IPS DF 4.7 (cell line): ENCODE data around the gene CPNE6.

ENCODE experiments used
- DNase-seq: peaks from one replicate; pipeline ENCODE4 v3.0.0-alpha.2; 2013; ENCODE audit warnings: low spot score; ENCODE audit errors: extremely low read depth

Gene CPNE6

GRCh38 chr14:24069411-24069735 is 2.0 kb upstream of the CPNE6 start:
- DNase-seq, result no peak

GRCh38 chr14:24070285-24071143 is 848 bp upstream of the CPNE6 start:
- no peak for DNase-seq

DNA sequence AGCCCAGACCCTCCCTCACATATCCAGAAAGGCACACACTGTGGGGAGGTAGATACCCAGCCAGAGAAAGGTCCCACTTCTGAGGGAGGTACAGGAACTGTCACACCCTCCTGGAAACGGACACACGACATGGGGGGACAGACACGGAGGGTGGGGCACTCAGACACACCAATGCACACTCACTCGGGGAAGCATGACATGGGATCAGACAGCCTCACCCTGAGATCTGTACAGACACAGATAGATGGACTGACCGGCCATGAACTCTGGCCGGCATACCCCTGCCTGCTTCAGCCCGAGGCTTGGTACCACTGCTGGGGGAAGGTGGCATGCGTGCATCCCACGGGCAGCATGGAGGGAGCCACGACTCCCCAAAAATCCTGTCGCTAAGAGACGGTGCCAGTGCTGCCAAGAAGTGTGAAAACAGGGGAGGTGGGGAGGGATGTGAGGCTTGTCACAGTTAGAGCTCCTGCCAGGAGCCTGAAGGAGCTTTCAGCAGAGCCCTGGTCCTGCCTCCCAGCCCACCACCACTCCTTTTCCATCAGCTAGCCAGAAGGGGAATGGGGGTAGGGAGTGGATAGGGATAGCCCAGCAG is 571 bp downstream of the CPNE6 start:
- DNase-seq, result no peak

DNA sequence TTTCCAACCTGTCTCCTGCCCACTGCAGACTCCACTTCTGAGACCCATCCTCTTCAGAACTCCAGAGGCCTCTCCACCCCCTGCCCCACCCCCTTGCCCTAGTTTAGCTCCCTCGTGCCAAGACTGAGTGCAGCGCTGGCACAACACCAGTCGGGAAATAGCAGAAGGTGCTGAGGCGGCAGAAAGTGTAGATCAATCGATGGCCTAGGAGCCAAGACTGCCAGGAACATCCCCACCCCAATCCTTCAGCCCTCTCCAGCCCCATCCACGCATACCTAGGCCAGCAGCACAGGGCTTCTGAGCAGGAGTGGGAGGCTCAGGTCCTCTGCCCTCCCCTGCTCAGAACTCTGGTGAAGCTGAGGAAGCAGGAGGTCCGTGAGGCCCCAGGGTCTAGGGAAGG is 1.1 kb downstream of the CPNE6 start:
- no peak for DNase-seq

DNA sequence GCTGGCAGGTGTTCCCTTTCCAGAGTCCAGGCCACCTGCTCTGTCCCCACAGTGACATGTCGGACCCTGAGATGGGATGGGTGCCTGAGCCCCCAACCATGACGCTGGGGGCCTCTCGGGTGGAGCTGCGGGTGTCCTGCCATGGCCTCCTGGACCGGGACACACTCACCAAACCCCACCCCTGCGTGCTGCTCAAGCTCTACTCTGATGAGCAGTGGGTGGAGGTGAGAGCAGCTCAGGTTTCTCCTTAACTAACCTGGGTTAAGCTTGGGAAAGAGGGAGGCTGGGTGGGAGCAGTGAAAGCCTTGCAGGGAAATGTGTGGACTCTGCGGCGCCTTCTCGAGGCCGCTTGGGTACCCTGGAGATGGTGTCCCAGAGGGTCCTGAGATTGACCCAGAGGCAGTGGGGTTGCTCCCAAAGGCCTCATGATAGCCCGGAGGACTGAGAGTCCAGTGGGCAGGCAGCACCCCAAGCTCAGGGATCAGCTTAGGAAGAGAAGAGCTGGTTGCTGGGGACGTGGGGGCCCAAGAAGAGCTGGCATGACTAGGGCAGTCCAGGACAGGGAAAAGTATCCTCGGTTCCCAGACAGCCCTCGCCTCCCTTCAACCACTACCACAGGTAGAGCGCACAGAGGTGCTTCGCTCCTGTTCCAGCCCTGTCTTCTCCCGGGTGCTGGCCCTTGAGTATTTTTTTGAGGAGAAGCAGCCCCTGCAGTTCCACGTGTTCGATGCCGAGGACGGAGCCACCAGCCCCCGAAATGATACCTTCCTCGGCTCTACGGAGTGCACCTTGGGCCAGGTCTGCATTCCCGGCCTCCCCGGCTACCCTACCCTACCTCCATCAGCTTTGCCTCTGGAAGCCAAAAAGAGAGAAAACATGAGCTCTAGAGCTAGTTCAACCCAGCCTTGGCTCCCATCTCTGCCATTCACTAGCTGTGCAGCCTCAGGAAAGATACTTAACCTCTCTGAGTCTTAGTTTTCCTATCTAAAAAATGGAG is 1.8 kb downstream of the CPNE6 start:
- no peak for DNase-seq

DNA sequence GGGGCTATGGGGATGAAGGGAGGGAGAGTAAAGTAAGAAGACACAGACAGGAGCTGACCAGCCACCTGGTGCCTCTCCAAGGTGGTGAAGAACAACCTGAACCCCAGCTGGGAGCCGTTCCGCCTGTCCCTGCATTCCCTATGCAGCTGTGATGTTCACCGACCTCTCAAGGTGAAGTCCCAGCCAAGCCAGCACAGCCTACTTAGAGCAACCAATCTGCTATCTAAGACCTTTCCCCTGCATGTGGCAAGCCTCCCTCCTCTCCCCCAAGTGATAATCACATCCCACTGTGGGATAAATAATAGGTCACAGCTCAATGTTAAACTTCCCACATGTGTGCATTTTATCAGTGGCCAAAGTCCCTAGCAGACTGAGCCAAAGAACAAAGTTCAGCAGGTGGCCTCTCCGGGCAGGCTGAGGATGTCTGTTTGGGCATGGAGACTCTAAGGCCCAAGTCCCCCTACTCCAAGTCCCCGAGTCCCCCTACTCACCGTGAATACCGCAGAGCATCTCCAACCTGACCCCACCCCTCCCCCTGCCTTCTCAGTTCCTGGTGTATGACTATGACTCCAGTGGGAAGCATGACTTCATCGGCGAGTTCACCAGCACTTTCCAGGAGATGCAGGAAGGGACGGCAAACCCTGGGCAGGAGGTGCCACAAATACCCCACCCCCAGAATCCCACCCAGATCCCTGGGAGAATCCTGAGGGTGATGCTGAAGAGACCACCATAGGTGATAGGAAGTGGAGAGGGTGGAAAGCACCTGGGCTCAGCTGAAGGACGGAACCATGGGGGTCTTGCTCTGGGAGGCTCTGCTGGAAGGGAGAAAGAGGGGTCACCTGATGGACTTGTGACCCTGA is 3.5 kb downstream of the CPNE6 start:
- DNase-seq, result no peak

GRCh38 chr14:24075485-24076301 is 4.3 kb downstream of the CPNE6 start:
- no peak for DNase-seq

DNA sequence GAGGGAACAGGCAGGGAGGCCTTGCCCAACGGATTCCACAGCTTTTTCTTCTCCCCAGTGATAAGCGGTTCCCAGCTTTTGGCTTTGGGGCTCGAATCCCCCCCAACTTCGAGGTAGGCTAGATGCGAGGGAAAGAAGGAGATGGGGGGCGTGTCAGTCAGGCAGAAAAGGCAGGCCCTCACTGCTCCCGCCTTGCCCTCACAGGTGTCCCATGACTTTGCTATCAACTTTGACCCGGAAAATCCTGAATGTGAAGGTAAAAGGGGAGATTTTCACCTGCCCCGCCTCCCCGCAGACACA is 4.9 kb downstream of the CPNE6 start:
- no peak for DNase-seq

- DNase-seq, result no peak
Observed at GRCh38 chr14:24077086-24077485, 5.7 kb downstream of the CPNE6 start.

GRCh38 chr14:24078146-24078545 is 6.8 kb downstream of the CPNE6 start:
- no peak for DNase-seq

DNA sequence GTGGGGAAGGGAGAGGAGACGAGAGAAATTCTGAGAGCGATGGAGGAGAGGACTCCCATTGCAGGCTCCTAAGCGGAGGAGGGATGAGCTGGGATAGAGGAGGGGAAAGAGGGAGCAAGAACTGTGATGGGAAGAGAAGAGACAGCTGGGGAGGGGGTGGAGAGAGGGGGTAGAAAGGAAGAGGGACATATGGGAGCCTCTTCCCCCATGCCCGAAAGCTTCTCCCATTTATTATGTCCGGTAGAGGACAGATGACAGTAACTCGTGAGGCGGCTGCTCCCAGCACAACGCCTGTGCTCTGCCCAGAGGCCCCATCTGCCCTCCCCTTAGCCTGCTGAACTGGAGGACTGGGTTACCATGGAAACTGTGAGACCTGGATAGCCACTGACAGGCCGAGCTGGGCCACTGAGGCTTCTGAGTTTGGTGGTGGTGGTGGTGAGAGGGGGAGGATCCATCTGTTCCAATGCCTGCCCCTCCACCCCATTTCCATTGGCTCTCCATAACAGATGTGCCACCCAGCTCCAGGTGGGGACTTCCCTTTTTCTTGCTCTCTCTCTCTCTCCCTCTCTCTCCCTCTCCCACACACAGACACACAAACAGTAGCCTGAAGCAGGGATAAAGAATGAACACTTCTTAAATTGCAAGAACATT is 8.3 kb downstream of the CPNE6 start:
- DNase-seq, result no peak

DNA sequence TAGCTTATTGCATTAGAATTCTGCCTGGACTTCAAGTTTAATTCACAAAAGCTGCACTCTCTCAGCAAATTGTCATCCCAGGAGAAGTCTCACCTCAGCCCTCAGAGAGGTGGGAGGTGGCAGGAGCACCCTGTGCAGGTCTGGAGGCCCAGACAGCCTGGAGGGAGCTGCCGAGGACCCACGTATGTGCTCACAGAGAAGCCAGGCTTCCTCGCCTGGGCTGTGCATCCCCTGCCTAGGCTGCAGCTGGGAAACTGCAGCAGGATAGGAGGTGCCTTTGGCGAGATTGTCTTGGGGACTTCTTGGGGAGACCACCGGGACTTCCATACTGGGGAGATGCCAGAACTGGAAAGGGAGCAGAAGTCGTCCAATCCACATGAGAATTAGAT is 8.8 kb downstream of the CPNE6 start:
- no peak for DNase-seq

- DNase-seq, result no peak
Observed at GRCh38 chr14:24080888-24081738, 9.8 kb downstream of the CPNE6 start.

- DNase-seq, result no peak
Observed at GRCh38 chr14:24081739-24082211, 10.4 kb downstream of the CPNE6 start.

DNA sequence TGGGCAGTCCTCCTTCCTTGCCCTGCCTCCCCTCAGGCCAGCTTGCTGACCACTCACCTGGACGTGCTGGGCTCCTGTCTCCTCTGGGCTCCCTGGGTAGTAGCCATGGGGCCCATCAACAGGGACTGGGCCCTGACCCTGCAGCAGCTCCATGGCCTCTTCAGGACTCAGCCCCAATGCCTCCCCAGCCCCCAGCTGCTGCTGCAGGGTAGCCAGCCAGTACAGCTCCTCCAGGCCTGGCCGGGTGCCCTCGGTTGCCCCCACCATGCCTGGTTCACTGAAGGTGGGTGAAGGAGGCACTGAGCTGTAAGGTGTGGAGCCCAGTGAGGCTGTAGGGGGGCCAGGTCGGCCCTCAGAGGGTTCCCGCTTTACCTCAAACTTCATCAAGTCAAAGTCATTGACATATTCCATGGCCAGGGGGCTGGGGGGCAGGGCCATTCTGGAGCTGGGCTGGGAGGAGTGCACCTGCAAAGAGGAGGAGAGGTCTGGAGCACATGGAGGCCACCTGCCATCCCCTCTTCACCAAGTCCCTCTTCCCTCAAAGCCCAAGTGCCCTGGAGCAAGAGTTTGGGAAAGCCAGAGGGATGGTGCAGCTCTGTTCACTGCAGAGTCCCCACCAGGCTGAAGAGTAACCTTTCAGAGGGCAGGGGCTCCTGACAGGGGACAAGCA is 11.2 kb downstream of the CPNE6 start:
- DNase-seq, result no peak

DNA sequence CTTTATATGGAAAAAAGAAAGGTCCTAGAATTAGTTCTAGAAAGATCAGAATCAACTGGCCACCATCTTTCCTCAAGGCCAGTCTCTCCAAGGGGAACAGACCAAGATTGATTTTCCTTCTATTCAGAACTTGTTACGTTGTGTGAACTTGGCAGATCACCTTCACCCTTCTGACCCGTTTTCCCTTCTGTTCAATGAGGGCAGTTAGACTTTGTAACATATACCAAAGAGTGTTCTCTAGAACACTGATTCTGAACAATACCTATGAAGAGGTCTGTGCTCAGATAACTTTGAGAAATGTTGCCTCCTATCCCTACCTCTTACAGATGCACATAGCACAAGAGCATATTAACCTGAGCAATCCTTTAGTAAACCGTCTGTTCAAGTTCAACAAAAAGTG is 12.1 kb downstream of the CPNE6 start:
- no peak for DNase-seq

DNA sequence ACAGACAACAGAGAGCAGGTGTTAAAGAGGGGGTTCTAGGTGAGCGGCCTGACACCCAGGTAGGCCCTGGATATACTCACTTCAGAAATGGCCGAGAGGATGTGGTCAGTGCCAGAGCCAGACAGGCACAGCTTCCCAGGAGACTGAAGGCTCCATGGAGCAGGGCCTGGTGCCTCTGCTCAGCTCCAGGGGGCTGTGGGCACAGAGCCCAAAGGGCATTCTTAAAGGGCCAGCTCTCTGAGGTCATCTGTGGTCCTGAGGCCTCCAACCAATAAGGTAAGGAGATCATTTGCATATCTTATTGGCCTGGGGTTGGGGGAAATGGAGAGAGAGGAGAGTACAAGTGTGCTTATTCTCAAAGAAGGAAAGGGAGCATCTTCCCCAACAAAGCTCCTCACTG is 13.1 kb downstream of the CPNE6 start:
- DNase-seq, result no peak

- DNase-seq, result no peak
Observed at GRCh38 chr14:24085215-24085614, 13.9 kb downstream of the CPNE6 start.
